Measurements from ENCODE around the gene BCL2L15. TPM values are rescaled to one million over a fixed set of nuclear protein-coding genes. Genes with fewer than 3 reads are reported as not detected.

The BCL2L15 gene
- total and polyA plus RNA-seq, 2 of the 13 experiments (the other 11 are each of a cell fraction or from before 2014, with no cell fraction given) = 0.03 to 0.27 TPM

DNA sequence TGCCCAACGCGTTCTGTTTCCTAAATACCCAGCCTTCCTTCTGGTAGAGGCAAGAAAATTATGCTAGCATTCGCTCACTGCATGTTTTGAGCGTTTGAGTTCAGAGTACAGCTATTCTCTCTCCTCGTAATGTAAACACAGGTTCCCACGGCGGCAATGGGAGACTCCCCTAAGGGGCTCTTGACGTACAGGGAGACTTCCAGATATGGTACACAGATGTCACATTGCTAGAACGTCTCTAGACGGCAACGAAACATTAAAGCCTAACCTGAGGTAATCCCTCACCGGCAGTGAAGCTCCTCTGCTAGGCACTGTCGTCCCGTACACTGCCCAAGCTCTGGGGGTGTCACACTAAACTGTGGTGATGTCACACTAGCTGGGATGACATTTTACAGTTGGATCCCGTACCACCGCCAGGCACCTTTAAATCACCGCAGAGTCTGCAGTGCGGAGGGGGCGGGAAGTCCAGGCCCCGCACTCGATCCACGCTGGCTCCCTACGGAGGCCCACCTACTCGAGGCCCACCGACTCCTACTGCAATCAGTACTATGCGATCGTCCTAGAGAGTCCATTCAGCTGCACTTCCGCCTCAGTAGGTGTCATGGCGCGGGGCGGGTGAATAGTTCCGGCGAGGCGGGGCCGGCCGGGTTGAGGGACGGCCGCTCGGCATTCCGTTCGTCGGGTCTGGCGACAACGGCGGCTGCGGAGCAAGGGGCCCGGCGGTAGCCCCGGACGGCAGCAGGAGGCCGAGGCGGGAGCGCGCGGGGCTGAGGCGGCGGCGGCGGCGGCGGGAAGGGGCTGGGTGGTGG lies 41.8 kb upstream of the BCL2L15 start, which contains the start of gene HIPK1:
Gene HIPK1 (plus strand): TSS at position 384 of the 809 bp plus-strand sequence.
- Histone ChIP-seq H3K9ac (ENCODE audit: insufficient read depth, low read depth, low read length) (peak within 1 kb of the TSS; percentile 96), H3K4me3 (replicated peaks in 1 of 3; ENCODE audit: insufficient read depth in 1 of 3, low read depth in 2 of 3, low read length in 3 of 3) (peak within 1 kb of the TSS; percentile 90 to 99 (median 99)), H3K4me1 (ENCODE audit: insufficient read depth, low read length) (peaks cover 54% of the 10 kb centered on the region), H2AFZ (ENCODE audit: low read length) (peak within 1 kb of the TSS; percentile 84), H3K27ac (ENCODE audit: extremely low read length, insufficient read depth, low read length) (peak within 1 kb of the TSS; percentile 99), H3K36me3 (replicated peaks in 1 of 2; ENCODE audit: control insufficient read depth in 1 of 2, insufficient read depth in 2 of 2, low read length in 2 of 2) (no peaks in the 10 kb centered on the region), H3K9me3 (ENCODE audit: low read length) (no peaks in the 10 kb centered on the region), H3K79me2 (ENCODE audit: insufficient read depth, low read length) (peaks cover 43% of the 10 kb centered on the region), H4K20me1 (ENCODE audit: insufficient read depth, low read length) (peaks cover 17% of the 10 kb centered on the region), H3K4me2 (ENCODE audit: low read depth, low read length) (peak within 1 kb of the TSS; percentile 85), H3K27me3 (ENCODE audit: control insufficient read depth in 1 of 2, insufficient read depth in 2 of 2, low read length in 2 of 2) (no peaks in the 10 kb centered on the region; a peak in 1 of 5 replicates)
- POLR2A ChIA-PET = interaction anchor here (0.7 to 4.4 kb wide), 13 partner anchors 9 to 170 kb away, joined by 3 to 102 read pairs (median 5); partner anchors contain the start of genes AP4B1, DCLRE1B, PHTF1 and RSBN1
- CTCF ChIA-PET (ENCODE audit: low intra/inter-chr PET ratio, low total read pairs) = interaction anchor here (1.1 kb wide), 1 partner anchor 24 kb away, joined by 3 read pairs; the partner anchor contains the start of genes AP4B1 and DCLRE1B
- FAIRE-seq = peak; percentile 73
- peak; percentile 86 for DNase-seq (ENCODE audit: low spot score)
- in situ Hi-C loops (cut with HindIII; ENCODE audit: extremely low pct_ligation_motif_present, low pct_unique_long_range_greater_than_20kb) (no loop called here), intact Hi-C loops (cut with micrococcal nuclease; ENCODE audit: unreplicated experiment) (loop anchor here (1.0 to 2.0 kb wide), 2 partner anchors 24 to 94 kb away; partner anchors contain the start of gene DCLRE1B)
- ATAC-seq = peak; percentile 80
- WGBS (ENCODE audit: low lambda C conversion rate) = under 1% methylated on average over 48 of the region's 61 CpGs
- BruUV-seq (replicated peaks) = no TSS peak
- TF ChIP-seq SMC3 (IDR thresholded peaks at IDR 0.05; ENCODE audit: low read length) (no peak), LCORL (IDR thresholded peaks at IDR 0.05) (no peak), LCORL (CRISPR knock-in tag; IDR thresholded peaks at IDR 0.05) (peak; percentile 77; the same call in 1 of the 2 replicates), SAFB2 (CRISPR knock-in tag; IDR thresholded peaks at IDR 0.05; ENCODE audit: borderline replicate concordance, low read depth) (peak; percentile 20; the same call in 1 of the 2 replicates), MATR3 (CRISPR knock-in tag; IDR thresholded peaks at IDR 0.05) (no peak), HNRNPH1 (optimal IDR thresholded peaks at IDR 0.05; ENCODE audit: low read depth, low read length) (no peak), ZNF687 (CRISPR knock-in tag; IDR thresholded peaks at IDR 0.05) (peak; percentile 86), ELF1 (CRISPR knock-in tag; IDR thresholded peaks at IDR 0.05) (peak; percentile 100), ZNF83 (CRISPR knock-in tag; IDR thresholded peaks at IDR 0.05; ENCODE audit: borderline replicate concordance) (no peak), ZSCAN9 (CRISPR knock-in tag; IDR thresholded peaks at IDR 0.05; ENCODE audit: borderline replicate concordance) (no peak; the same call in 1 of the 2 replicates), GMEB1 (CRISPR knock-in tag; IDR thresholded peaks at IDR 0.05; ENCODE audit: borderline replicate concordance) (peak; percentile 90), NCOA5 (CRISPR knock-in tag; IDR thresholded peaks at IDR 0.05) (no peak)
- TF ChIP-seq, protein P1, sequence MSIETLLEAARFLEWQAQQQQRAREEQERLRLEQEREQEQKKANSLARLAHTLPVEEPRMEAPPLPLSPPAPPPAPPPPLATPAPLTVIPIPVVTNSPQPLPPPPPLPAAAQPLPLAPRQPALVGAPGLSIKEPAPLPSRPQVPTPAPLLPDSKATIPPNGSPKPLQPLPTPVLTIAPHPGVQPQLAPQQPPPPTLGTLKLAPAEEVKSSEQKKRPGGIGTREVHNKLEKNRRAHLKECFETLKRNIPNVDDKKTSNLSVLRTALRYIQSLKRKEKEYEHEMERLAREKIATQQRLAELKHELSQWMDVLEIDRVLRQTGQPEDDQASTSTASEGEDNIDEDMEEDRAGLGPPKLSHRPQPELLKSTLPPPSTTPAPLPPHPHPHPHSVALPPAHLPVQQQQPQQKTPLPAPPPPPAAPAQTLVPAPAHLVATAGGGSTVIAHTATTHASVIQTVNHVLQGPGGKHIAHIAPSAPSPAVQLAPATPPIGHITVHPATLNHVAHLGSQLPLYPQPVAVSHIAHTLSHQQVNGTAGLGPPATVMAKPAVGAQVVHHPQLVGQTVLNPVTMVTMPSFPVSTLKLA (IDR thresholded peaks at IDR 0.05) = no peak

Measured in HepG2 (cell line).